ENCODE measurements around the gene ZFR.
A peak's percentile ranks its signal among the peaks of the same experiment; 100 is the strongest.

ZFR gene

GRCh38 chr5:32331217-32331934 lies 113.2 kb downstream of the ZFR start:
- in situ Hi-C loops (cut with MboI; ENCODE audit: low sequenced_read_pairs, unreplicated experiment), result no loop called here
- DNase-seq (ENCODE audit: low spot score), result no peak
- TF ChIP-seq CTCF (IDR thresholded peaks at IDR 0.05; ENCODE audit: borderline replicate concordance, control extremely low read depth, extremely low read depth, insufficient read depth, missing control alignments), result no peak

- no peak for DNase-seq (ENCODE audit: low spot score)
- no peak for TF ChIP-seq CTCF (IDR thresholded peaks at IDR 0.05; ENCODE audit: borderline replicate concordance, control extremely low read depth, extremely low read depth, insufficient read depth, missing control alignments)
- in situ Hi-C loops (cut with MboI; ENCODE audit: low sequenced_read_pairs, unreplicated experiment), result no loop called here
Observed at GRCh38 chr5:32330126-32330971, 114.2 kb downstream of the ZFR start.

- in situ Hi-C loops (cut with MboI; ENCODE audit: low sequenced_read_pairs, unreplicated experiment), result no loop called here
- DNase-seq (ENCODE audit: low spot score), result peak; percentile 85
- peak; percentile 81 for TF ChIP-seq CTCF (IDR thresholded peaks at IDR 0.05; ENCODE audit: borderline replicate concordance, control extremely low read depth, extremely low read depth, insufficient read depth, missing control alignments)
Observed at GRCh38 chr5:32329395-32329834, 115.1 kb downstream of the ZFR start.

- no peak for TF ChIP-seq CTCF (IDR thresholded peaks at IDR 0.05; ENCODE audit: borderline replicate concordance, control extremely low read depth, extremely low read depth, insufficient read depth, missing control alignments)
- no peak for DNase-seq (ENCODE audit: low spot score)
- in situ Hi-C loops (cut with MboI; ENCODE audit: low sequenced_read_pairs, unreplicated experiment), result no loop called here
Observed at GRCh38 chr5:32326216-32326772, 118.2 kb downstream of the ZFR start.

- no peak for DNase-seq (ENCODE audit: low spot score)
- TF ChIP-seq CTCF (IDR thresholded peaks at IDR 0.05; ENCODE audit: borderline replicate concordance, control extremely low read depth, extremely low read depth, insufficient read depth, missing control alignments), result no peak
- in situ Hi-C loops (cut with MboI; ENCODE audit: low sequenced_read_pairs, unreplicated experiment), result no loop called here
Observed at GRCh38 chr5:32325616-32326015, 118.9 kb downstream of the ZFR start.

- in situ Hi-C loops (cut with MboI; ENCODE audit: low sequenced_read_pairs, unreplicated experiment), result no loop called here
- DNase-seq (ENCODE audit: low spot score), result peak; percentile 52
- no peak for TF ChIP-seq CTCF (IDR thresholded peaks at IDR 0.05; ENCODE audit: borderline replicate concordance, control extremely low read depth, extremely low read depth, insufficient read depth, missing control alignments)
Observed at GRCh38 chr5:32325062-32325461, 119.5 kb downstream of the ZFR start.
